Stimulated activated CD4-positive, alpha-beta T cell treated with anti-CD3 and anti-CD28 coated beads, Interleukin-1b, Interleukin-23, amount 100 ng/mL, for 4 hours (primary cell): ENCODE results near the gene ADIPOR2.

ENCODE experiments used
- DNase-seq, 2 donors: peaks; one replicate each; pipeline ENCODE4 v3.0.0-alpha.2; 2020; ENCODE audit warnings: low read depth in 2 of 2

The ADIPOR2 gene

DNA sequence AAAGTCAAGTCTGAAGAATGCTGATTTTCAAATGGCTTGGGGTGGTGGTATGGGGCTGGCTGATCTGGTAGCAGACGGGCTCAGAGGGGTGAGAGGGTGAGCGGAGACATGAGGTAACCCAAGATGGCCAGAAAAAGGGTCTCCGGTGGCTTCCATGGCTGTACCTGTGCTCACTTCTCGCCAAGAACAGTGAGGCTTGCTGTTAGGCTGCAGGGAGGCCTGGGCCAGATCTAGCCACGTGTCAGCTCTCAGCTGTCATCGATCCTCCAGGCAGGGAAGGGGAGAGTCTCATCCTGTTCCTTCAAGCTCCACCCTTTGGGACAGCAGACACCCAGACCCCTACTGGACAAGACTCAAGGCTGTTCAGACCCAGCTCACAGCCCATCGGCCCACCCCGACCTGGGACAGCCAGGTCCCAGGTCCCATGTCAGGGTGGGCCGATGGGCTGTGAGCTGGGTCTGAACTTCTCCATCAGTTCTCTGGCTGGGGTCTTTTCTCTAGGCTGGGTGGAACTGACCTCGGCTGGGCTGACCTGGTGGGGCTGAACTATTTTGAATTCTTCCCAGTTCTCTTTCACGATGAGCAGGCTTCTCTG is 138.5 kb downstream of the ADIPOR2 start:
- no peak for DNase-seq

DNA sequence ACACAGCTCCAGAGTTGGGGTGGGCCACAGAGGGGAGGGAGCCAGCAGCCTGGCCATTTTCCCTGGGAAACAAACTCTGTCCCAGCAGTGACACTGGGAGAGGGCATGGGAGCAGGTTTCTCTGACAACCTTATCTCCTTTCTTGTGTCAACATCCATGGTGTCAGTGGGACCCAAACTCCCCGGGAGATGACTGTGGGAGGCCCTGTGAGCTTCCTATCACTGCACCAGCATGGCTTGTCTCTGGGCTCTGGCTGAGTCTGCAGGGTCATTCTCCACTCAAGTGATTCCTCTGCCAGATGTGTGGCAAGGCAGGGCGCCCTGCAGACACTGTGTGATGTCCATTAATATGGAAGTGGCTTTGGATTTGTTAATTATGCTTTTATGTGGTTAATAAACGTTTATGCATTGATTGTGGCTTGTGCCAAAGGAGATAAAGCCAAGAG is 139.6 kb downstream of the ADIPOR2 start:
- no peak for DNase-seq

DNA sequence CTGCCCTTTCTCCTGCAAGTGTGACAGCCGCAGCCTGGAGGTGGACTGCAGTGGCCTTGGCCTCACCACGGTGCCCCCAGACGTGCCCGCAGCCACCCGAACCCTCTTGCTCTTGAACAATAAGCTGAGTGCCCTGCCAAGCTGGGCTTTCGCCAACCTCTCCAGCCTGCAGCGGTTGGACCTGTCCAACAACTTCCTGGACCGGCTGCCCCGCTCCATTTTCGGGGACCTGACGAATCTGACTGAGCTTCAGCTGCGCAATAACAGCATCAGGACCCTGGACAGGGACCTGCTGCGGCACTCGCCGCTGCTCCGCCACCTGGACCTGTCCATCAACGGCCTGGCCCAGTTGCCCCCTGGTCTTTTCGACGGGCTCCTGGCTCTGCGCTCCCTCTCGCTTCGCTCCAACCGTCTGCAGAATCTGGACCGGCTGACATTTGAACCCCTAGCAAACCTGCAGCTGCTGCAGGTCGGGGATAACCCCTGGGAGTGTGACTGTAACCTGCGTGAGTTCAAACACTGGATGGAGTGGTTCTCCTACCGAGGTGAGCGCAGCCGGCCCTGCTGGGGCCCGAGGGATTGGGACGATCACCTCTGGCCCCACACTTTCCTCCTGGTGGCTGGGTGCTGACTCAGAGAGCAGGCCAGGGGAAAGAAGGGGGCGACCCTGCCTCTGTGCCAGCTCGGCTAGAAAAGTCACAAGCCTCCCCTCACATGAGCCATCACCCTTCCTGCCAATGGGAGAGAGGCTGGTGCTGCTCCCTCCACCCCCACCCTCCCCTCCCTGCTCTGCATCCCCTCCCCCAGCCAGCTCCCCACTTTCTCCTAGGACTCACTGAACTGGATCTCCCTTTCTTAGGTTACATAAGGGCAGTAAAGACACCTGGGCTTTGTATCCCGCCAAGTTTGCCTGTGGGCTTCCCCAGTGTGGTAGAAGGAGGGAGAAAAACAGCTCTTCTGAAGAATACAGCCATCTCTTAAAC is 140.4 kb downstream of the ADIPOR2 start:
- no peak for DNase-seq

DNA sequence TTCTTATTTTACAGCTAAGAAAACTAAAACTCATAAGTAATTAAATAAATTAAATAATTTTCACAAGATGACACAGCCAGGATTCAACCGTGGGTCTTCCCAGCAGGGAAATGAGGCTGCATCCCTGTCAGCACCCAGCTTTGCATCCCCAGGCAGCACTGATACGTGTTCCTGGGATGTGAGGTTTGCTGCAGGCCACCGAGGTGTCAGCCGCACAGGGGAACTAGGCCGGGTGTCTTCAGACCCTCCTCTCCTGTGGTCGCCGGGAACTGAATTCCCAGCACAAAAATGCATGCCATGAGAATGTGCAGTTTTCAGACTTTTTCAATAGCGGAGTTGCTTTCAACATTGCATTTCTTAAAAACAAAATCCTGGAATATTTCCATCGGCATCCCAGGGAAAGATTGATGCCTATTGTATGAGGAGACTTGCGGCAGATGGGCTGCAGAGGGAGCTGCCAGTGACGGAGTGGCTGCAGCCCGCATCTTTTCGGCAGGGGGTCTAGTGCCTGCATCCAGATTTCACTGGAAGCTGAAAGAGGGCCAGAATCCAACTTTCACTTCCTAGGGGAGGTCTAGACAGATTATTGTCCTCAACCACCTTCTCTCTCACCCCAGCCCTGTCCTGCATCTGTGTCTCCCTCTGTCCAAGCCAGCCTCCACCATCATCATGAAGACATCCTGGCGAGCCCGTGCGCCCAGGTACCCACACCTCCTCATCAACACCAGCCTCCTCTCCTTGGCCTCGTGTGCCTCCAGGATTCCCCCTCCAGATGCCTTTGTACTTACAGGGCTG is 142.1 kb downstream of the ADIPOR2 start:
- DNase-seq: no peak

DNA sequence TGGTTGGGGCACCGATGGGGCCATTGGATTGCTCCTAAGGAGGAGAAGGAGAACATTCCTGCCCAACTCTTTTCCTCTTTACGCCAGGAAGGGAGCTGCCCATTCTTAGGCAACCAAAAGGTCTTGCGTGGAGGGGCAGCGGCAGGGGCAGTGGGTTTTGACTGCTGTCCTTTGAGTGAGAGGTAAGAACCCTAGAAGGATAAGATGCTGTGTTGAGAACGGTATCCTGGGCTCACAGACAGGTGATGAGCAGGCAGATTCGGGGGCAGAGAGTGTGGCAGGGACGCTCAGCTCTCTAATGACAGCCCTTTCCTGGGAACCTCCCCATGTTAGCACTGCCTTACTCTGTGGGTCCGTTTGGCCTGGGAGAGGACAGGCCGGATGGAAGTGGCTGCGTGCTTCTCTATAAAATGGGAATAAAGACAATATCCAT is 142.7 kb downstream of the ADIPOR2 start:
- DNase-seq: no peak

DNA sequence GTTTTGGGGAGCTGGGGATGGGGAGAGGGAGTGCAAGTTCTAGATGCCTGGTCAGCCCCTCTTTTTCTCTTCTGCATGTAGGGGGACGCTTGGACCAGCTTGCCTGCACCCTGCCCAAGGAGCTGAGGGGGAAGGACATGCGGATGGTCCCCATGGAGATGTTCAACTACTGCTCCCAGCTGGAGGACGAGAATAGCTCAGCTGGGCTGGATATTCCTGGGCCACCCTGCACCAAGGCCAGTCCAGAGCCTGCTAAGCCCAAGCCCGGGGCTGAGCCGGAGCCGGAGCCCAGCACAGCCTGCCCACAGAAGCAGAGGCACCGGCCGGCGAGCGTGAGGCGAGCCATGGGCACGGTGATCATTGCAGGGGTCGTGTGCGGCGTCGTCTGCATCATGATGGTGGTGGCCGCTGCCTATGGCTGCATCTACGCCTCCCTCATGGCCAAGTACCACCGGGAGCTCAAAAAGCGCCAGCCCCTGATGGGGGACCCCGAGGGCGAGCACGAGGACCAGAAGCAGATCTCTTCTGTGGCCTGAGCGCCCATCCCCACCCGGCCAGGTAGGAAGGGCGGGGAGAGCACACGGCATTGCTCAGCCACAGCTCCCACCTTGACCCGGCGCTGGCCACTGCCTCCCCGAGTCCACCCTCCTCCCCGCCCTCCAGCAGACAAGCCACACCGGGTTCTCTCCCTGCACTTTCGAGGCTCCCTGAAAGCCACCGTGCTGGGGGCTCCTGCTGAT is 143.5 kb downstream of the ADIPOR2 start:
- no peak for DNase-seq

DNA sequence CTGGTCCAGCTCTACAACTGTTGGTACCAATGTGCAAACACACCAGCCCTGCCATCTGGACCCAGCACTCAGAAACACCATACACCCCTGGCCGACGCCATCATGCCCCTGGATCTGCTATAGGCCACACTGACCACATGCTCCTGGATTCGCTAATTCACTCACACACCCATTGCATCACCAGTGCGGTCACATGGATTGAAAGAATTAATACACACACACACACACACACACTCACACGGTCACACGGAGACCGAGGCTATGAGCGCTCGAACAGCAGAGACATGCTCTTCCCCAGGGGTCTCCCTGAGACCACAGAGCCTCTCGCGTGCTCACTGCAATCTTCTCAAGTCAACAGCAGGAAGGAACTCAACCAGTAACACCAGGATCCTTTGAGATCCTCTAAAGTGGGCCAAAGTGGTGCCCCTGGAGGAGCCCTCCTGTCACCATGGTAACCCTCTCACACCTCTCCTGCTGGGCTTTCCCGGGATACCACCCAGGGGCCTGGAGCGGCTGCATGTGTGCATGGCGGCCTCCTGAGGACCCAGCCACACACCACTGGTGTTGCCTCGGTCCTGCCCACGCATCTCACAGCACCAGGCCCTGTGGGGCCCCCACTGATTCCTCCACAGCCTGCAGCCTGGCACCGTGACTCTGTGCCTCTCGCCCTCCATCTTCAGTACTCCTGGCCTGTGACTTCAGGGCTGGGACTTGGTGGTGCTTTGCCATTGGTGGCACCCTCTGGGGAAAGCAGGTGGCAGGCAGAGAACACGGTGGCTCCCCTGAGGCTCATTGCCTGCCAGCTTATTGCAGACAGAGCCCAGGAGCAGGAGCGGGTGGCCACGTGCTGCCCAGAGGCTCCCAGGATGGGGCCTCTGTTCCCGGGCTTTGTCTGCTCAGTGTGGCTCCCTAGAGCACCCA is 144.6 kb downstream of the ADIPOR2 start:
- no peak for DNase-seq

DNA sequence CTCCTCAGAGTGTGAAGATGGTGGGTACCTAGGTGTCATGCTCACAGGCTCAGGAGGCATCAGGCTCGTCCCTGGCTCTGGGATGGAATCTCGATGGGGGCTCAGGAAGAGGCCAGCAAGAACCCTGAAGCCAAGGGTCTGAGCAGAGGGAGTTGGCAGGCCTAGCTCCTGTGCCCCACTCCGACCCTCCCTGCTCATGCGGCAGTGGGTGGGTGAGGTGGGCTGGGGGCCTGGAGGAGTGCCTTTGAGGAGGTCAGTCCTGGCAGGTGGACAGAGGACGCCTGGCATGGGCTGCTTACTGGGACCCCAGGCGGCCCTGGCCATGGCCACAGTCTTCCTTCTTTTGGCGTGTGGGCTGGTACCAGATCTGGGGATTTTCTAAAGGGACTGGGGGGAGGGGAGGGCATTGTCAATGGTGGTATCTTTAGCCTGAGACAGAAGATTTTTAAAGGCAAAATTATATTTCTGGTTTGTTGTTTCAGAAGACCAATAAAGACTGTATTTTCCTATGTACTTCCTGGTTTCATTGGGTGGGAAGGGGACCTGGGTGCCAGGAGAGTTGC is 145.5 kb downstream of the ADIPOR2 start:
- no peak for DNase-seq

DNA sequence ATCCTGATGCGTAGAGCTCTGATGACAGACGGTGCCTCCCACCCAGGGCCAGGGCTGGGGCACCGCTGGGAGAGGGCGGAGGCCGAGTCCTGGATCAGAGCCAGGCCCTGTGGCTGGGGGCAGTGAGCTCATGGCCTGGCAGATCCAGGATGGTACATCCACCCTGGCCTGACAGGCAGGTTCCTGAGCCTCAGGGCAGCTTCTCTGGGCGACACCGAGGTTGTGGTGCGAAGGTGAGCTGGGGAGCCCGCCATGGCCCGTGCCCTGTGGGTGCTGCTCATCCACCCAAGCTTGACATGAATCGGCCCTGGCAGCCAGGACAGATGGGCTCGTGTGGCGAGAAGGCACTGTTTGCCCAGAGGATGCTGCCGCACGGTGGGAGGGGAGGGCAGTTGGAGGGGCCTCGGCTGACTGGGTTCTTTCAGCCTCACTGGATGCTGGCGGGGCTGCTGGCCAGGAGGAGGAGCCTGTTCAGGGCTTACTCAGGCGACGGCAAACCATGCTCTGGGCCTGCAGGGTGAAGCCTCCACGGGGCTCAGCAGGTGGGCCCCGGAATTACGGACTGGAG is 146.1 kb downstream of the ADIPOR2 start:
- no peak for DNase-seq

DNA sequence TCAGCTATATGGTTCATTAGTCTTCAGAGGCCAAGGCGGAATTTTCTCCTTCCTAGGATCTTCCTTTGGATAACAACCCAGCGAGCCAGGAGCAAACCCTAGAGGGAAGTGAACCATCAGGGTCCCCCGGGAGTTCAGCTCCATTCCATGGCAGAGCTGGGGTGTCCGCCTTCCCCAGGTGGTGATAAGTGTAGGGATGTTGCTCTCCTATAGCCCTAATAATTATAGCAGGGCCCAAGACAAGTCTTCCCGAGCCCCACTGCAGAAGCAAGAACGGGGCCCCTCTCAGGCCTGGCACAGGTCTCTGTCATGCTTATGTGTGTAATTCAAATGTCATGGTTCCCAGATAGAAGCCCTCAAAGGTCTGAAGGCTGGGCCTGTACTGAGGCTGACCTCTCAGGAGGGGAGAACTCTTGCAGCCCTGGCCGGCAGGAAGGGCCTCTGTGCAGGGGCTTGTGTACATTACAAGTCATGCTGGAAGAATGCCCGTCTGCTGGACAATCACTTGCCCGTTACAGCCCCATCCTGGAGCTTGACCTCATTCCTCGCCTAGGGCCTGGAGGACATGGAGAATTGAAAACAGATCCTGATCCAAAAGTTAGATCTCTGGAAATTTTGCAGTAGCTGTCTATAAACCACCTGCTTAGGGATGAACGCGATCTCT is 146.8 kb downstream of the ADIPOR2 start:
- no peak for DNase-seq
